NCI-H2171 treated with DMSO at 0.1 percent for 48 hours (cell line): ENCODE data around the gene PRG3.

Source experiments
- DNase-seq: peaks from one replicate; lab custom pipeline; 2025; lab: John Stamatoyannopoulos, UW

PRG3 gene, protein sequence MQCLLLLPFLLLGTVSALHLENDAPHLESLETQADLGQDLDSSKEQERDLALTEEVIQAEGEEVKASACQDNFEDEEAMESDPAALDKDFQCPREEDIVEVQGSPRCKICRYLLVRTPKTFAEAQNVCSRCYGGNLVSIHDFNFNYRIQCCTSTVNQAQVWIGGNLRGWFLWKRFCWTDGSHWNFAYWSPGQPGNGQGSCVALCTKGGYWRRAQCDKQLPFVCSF

DNA sequence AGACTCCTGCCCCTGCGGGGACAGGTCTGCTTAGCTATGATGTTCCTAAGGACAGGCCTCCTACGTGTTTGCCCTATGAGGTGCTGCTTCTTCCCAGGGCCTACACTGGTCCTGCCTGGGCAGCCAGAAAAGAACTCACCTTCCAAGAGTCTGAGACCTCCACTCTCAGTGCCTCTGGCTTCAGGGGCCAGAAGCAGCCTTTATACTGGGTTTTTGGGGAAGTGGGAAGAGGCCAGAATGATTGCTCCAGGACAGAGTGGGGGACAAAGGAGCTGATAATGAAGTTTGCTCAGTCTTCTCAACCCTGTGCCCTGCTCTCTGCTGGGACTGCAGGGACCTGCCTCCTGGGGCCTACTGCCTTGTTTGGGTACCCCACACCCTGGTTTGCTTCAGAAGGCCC lies at the start of gene PRG3:
TSS of gene PRG3 (minus strand) at position 176 of the 400 bp plus-strand sequence. CDS start 442 bp downstream, outside the sequence.
- no peak for DNase-seq

DNA sequence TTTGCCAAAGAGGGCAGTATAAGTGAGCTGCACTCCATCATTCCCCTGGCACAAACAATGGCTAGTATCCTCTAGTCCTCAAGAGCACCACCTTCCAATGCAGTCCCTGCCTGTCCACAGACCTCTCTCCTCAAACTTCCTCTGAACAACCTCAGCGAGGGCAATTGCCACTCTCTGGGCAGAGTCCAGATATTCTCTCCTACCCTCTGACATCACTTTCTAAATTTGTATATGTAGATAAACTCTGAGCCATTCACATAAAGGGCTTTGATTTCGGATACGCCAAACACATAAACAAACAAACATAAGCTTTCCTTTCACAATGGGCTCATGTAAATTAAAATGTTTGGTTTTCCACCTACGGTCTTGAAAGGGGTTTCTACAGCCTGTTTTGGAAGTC lies 49.0 kb upstream of the PRG3 start:
- no peak for DNase-seq

- no peak for DNase-seq
Measured at GRCh38 chr11:57428643-57429042, 47.7 kb upstream of the PRG3 start.

DNA sequence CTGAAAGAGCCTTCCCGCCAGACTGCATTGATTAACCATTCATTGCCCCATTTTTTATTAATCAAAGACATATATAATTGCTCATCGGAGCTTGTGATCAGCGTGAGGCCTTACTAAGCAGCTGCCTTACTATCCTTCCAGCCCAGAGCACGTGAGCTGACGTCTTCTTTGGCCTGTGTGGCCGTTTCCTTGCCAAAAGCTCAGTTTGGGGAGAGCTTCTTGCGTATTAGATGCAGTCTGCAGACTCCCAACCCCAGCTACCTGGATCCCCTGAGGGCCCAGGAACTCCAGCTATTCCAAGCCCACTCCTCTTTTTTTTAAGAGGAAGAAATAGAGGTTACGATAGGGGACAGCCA lies 46.8 kb upstream of the PRG3 start:
- DNase-seq = no peak

DNA sequence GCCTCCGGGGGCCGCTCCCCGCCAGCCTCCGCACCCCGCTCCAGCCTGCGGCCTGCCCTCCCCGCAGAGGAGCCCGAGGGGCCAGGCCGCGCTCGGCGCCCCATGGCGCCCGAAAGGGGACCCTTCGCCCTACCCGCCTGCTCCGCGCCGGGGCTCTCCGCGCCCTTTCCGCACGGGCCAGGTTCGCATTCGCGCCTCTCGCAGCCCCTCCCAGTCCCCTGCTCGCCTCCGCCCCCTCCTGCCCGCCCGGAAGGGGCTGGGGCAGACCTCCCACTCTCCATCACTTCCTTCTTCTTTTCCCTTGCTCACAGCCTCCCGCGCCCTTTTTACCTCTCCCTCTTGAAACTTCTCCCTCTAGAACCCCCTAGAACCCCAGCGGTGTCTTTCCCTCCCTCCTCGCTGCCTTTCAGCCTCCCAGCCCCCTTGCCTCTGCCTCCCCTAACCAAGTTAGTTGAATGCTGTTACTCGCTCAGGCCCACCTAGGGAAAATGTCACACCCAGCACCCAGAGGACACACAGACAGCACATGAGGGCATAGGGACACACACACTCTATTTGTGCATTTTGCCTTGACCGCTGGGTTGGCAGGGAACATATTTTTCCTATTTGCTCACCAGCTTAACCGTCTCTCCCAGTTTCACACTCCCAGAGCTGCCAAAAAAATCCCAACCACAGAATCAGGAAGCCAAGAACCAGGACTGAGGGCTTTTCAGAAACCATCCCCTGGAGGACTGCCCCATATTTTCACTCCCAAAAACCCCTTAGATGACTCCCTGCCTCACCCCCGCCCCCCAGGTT lies 46.2 kb upstream of the PRG3 start, which contains the start of gene SLC43A3:
TSS of gene SLC43A3 (minus strand) at position 193 of the 798 bp plus-strand sequence. CDS start 949 bp downstream, outside the sequence.
- no peak for DNase-seq

DNA sequence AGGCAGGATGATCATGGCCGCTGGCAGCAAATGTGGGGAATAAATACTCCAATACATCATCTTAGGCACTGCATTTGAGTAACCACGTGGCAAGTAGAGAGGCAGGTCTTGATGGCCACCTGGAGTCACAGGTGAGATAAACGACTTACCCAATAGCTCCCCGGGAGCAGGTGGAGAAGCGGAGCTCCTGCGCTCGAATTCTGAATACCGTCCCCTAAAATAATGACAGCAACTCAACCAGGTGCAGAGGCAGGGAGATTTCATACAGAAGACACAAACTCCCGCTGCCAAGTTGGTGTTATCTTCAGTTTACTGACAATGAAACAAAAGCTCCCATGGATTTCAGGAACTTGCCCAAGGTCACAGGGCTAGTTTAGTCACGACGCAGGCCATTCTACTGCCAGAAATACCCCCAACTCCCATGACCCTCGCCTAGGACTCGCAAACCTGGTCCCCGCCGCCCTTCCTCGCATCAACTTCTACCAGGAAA lies 45.5 kb upstream of the PRG3 start:
- no peak for DNase-seq

DNA sequence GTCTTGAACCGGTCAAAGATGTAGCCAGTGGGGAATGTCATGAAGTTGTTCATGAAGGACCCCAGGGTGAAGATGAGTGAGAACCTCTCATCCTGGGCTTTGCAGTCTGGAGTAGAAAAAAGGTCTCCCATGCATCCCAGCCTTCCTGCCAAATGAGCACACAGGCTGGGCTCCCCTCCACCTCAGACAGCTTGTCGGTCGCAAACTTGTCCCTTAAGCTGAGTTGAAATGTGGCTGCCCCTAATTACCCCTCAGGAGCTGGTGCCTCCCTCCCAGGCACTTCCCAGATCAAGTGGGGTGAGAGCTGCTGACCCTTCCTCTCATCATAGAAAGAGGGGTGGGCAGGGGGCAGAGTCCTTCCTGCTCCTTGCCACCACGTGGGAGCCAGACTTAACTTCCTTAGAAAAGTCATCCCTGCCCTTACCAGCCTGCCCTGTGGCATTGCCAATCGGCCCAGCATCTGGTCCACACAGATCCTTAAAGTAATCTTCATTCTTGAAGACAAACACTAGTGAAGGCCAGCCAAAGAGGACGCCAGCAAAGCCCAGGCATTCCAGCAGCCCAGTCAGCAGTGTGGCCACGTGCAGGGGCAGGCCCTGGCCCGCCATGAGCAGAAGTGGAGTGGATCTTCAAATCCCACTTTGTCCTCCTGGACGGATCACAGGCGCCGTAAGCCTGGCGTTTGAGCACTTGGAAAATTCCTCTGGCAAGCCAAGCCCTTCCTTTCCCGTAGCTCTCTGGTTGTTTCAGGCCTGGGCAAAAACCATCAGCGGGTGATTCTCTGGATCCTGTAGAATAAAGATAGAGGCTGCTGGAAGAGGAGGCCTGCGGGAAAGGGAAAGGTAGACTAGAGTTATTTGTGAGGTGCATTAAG lies 44.9 kb upstream of the PRG3 start:
- no peak for DNase-seq

DNA sequence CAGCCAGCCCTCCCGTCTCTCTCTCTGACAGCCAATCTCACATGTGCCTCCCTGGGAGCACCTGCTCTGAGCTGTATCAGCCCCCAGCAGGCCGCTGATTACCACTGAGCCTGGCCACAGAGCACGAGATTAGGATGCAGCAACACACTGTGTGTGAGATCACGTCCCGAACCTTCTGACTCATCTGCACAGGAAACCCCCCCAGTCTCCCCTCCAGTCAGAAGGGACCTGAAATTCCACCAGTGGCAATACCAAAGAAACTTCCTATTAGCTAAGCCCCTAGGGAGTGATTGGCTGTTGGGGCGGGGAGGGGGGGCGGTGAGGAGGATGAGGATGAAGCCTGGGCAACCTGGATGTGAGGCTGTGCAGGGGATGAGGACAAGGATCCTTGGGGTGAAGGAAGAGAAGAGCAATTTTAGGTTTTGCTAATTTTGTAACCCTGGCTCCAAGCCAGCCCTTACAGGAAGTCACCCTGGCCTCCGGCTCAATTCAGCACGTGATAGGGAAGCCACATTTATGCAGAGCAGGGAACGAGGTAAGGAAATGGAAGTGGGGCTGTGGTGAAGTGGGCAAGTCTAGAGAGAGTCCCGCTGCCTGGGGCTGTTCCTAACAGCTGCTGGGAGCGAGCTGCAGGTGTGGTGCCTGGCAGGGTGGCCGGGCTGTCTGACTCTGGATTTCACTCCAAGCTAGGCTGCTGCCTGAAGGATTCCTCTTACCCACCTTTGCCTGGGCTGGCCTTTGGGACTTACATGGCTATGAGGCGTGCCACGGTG lies 44.0 kb upstream of the PRG3 start:
- DNase-seq = no peak

DNA sequence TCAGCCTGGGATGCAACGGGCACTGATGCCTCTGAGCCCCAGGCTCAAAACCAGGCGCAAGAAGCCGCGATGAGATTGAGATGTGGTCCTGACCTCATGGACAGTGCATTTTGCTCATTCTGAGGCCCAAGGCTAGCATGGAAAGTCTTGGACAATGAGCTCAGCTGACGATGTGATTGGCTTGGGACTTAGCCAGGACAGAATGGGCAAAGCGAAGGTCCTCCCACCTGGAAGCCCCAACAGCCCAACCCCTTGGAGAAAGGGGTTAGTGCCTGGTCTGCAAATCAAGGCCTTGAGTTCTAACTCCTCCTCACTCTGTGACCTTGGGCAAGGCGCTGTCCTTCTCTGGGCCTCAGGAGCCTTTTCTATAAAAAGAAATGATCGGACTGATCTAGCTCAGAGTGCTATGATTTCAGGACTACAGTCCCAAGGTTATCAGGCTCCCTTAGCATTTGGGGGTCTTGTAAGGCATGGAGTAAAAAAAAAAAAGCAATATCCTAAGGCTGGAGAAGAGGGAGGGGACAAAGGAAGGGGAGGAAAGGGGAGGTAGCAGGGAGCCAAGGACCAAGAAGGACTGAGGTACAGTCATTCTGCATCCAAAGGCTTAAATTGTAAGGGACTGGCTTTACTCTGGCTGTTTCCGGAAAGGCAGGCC lies 43.3 kb upstream of the PRG3 start:
- no peak for DNase-seq

- no peak for DNase-seq
Measured at GRCh38 chr11:57422669-57423068, 41.7 kb upstream of the PRG3 start.

GRCh38 chr11:57421805-57422204 lies 40.9 kb upstream of the PRG3 start:
- DNase-seq = no peak

GRCh38 chr11:57421066-57421465 lies 40.1 kb upstream of the PRG3 start:
- DNase-seq = no peak

GRCh38 chr11:57419146-57419545 lies 38.2 kb upstream of the PRG3 start:
- DNase-seq = no peak

- no peak for DNase-seq
Measured at GRCh38 chr11:57418131-57418530, 37.2 kb upstream of the PRG3 start.

GRCh38 chr11:57417056-57417455 lies 36.1 kb upstream of the PRG3 start:
- no peak for DNase-seq

DNA sequence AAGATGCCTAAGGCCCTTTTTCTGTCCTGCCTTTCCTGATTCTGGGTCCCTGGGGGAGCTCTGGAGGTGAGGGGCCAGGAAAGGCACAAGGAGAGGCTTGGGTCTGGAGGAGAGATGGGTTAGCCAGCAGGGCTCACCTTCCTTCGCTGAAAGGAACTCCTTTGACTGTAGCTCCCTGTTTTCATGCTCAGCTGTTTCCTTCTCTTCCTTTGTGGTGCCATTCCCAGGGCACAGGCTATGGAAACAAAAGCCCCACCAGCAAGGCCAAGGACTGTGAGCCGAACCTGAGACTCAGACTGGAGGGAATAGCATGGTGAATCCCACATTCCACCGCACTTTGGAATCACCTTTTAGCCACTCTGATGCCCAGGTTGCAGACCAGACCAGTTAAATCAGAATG lies 35.5 kb upstream of the PRG3 start:
- DNase-seq = no peak

- DNase-seq = no peak
Measured at GRCh38 chr11:57414612-57415212, 33.8 kb upstream of the PRG3 start.

DNA sequence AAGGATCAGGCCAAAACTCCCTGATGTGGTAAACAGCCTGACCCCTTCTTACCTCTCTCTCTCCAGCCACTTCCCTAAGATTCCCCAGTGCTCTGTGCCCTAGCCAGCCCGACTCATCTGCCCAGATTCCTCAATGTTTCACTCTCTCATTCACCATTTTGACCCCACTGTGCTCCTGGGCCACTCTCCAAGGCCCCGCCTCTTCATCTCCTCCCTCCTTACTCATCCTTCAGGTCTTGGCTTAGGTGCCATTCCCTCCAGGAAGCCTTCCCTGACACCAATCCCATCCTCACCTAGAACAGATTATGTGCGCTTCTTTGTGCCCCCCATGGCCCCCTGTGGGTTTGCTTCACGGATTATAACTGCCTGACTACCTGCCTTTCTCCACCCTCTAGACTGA lies 32.7 kb upstream of the PRG3 start:
- no peak for DNase-seq

DNA sequence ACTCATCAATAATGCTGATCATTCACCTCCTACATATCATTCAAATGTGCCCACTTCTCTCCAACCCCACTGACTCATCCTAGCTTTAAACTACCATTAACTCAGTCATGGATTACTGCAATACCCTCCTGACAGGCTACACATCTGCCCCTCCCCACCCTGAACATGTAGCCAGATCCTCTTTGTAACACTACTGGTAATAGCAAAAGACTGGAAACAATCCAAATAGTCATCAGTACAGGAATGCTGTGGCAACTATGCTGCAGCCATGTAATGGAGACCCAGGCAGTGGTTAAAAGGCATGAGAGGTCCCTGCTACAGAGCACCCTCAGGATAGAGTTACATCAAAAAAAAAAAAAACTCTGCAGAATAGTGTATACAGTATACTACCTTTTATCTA lies 29.3 kb upstream of the PRG3 start:
- no peak for DNase-seq

GRCh38 chr11:57409321-57410100 lies 28.6 kb upstream of the PRG3 start:
- no peak for DNase-seq
